ENCODE measurements around the gene EFNA4.

EFNA4 gene

GRCh38 chr1:155052439-155053395 lies 10.8 kb upstream of the EFNA4 start:
- no peak for DNase-seq

DNA sequence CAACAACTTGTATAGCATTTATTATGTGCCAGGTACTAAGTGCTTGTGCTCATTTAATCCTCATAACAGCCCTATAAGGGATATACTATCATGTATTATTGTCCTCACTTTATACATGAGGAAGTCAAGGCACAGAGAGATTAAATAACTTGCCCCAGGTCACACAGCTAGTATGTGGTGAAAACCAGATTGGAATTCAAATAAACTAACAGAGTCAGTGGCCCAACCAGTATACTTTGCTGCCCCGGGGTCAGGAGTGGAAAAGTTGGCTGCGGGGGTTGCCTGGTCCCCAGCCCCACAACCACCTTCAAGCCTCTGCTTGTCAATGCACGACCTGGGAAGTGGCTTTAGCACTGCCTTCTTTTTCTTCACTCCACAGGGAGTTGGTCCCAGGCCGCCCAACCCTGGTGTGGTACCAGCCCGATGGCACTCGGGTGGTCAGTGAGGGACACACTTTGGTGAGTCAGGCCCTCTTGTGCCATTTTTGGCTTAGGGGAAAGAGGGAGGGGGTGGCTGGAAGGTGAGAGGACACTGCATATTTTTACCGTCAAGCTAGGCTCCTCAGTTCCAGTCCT lies 9.9 kb upstream of the EFNA4 start:
- no peak for DNase-seq

GRCh38 chr1:155057104-155057503 lies 6.4 kb upstream of the EFNA4 start:
- no peak for DNase-seq

DNA sequence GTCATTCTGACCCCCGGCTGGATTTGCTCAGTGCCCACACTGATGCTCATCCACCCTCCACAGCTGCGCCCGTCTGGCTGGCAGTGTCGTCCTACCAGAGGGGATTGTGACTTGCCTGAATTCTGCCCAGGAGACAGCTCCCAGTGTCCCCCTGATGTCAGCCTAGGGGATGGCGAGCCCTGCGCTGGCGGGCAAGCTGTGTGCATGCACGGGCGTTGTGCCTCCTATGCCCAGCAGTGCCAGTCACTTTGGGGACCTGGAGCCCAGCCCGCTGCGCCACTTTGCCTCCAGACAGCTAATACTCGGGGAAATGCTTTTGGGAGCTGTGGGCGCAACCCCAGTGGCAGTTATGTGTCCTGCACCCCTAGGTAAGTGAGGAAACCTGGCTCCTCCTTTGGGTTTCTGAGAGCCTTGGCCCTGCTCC lies 5.7 kb upstream of the EFNA4 start:
- DNase-seq, result no peak

- DNase-seq, result no peak
Measured at GRCh38 chr1:155060736-155061135, 2.8 kb upstream of the EFNA4 start.

DNA sequence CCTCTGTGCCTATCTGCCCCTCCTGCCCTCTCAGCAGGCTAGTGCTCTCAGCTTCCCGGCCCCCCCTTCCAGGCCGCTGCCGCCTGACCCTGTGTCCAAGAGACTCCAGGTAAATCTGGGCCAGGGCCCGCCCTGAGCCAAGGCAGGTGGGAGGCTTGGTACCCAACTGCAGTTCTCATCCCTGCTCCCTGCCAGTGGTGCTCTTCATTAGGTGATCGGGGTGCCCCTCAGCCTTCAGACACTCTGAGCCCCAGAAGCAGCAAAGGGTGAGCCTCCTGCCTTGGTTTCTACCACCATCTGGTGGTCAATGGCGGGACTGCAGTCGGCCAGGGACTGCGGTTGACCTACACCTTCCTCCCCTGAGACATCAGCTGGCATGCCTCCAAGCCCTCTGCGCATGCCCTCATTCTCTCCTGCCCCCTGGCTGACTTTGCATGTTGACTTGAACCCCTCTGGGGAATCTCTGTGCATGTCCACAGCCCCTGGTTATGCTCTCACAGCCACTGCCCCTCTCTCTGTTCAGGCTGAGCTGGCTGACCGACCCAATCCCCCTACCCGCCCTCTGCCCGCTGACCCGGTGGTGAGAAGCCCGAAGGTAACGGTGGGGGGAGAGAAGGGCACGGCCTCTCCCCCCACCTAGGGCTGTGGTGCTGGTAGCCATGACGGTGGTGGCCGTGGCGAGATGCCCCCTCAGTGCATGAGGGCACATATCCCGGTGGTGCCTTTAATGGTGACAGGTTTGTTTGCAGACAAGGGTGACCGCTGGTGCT lies 2.0 kb upstream of the EFNA4 start:
- peak; percentile 91 for DNase-seq

- no peak for DNase-seq
Measured at GRCh38 chr1:155062151-155062686, 1.3 kb upstream of the EFNA4 start.

GRCh38 chr1:155062702-155063411 lies 683 bp upstream of the EFNA4 start:
- peak; percentile 66 for DNase-seq

DNA sequence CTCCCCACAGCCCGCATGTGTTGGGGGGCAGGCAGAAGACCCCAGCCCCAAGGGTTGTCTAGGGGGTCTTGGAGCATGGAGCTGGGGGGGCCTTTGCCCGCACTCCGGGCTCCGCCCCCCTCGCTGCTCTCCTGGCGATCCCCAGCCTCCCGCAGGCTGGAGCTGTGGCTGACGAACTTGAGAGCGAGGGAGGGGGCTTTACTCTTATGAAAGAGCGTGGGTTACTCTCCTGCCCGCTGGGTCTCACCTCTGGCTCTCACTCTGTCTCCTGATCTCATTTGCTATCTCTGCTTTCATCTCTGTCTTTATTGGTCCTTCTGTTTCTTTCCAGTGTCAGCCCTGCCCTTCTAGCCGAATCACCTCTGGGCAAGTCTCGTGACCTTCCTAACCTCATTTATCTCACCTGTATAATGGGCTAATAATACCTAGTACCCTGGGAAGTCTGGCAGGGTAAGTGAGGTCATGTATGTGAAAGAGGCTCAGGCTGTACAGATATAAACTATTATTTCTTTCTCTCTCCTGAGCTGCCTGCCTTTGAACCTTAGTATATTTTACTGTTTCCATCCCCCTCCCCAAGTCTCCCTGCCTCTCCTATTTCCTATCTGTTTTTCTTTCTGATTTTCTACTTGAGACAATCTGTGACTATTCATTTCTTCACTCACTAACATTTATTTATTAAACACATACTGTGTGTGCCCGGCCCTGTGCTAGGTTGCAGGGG lies 731 bp downstream of the EFNA4 start:
- no peak for DNase-seq

- DNase-seq, result no peak
Measured at GRCh38 chr1:155064832-155065429, 1.4 kb downstream of the EFNA4 start.

- no peak for DNase-seq
Measured at GRCh38 chr1:155066777-155067176, 3.2 kb downstream of the EFNA4 start.

DNA sequence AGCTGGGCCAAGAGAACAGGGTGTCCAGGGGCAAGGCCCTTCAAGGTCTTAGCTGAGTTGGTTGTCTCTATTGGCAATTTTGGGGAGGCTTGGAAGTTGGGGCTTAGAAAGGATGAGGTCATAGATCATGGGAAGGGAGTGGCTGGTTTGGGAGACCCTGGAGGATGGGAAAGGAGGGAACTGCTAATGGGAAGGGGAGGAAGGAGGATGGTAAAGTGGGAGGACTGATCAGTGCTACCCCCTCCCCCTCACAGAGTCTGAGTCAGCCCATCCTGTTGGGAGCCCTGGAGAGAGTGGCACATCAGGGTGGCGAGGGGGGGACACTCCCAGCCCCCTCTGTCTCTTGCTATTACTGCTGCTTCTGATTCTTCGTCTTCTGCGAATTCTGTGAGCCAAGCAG lies 5.1 kb downstream of the EFNA4 start:
- no peak for DNase-seq

DNA sequence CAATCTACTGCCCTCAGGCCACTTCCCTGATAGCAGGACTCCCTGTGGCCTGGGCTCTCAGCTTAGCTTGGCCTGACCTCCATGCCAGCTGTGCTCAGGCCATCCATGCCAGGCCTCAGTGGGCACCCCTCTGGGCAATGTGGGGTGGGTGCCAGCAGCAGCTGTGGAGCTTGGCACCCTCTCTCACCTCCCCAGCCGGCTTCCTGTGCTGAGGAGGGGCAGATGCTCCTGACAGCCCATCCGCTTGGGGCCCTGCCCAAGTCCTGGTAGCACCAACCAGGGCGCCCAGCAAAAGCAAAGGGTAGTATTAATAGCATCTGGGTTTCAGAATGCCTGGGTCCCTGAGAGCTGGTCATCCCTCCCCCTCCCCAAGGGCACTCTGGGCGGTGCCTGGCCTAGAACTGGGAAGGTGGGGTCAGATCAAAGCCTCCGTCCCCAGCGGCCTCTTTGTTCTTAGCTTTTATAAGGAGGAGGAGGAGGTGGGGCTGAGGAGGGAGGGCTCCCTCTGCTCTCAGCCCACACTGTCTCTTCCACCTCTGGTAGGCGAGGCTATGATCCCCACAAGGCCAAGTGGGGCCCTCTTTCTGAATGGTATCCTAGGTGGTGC lies 6.1 kb downstream of the EFNA4 start:
- no peak for DNase-seq

- no peak for DNase-seq
Measured at GRCh38 chr1:155070158-155070621, 6.7 kb downstream of the EFNA4 start.

GRCh38 chr1:155070721-155071569 lies 7.4 kb downstream of the EFNA4 start:
- DNase-seq, result peak; percentile 63

DNA sequence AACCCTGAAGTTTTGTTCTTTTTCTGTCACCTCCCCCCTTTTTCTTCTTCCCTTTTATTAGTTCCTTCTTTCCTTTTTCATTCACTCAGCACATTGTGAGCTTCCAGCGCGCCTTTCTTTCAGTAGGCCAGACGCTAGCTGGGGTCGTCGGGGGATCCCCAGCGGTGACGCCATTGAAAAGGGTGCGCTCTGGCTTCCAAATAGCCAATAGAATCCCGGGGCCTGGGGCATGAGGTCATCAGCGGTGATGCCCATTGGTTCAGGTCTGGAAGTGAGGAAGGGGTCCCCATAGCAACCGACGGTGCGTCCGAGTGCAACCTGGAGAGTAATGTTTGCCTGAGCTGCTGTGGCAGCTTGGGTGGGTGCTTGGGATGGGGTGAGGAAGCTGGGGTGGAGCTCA lies 8.2 kb downstream of the EFNA4 start:
- no peak for DNase-seq

DNA sequence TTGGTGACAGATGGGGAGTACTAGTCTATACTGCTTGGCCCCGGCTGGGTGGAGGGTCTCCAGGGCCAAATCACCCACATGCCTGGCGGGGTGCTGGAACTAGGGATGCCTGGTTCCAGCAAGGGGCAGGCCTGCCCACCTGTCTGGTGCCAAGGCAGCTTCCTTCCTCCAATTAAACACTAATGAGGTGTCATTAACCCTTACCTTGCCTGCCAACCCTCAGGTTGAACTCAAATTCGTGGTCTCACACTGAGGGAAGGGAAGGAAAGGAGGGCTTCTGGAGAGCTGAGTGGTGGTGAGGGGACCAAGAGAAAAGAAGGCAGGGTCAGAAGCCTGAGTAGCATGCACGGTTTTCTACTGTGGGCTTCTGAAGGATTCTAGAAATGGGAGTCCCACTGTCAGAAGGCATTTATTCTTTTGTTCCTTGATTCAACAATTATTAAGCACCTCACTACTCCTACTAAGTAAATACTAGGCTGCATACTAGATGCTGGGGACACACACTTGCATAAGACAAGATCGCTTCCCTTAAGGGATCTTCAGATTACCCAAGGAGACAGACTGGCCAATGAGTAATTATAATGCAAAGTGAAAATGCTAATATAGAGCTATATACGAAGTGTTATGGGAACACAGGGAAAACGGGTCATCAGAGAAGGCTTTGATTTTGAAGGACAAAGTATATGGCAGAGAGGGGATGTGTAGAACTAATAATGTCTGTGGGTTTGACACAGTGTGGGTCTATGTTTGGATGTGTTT lies 9.2 kb downstream of the EFNA4 start:
- DNase-seq, result no peak

- DNase-seq, result no peak
Measured at GRCh38 chr1:155073377-155074242, 10.1 kb downstream of the EFNA4 start.

Data from activated CD4-positive, alpha-beta T cell treated with anti-CD3 and anti-CD28 coated beads for 1 hour (primary cell).